ENCODE results near the gene CABLES2.

The CABLES2 gene

DNA sequence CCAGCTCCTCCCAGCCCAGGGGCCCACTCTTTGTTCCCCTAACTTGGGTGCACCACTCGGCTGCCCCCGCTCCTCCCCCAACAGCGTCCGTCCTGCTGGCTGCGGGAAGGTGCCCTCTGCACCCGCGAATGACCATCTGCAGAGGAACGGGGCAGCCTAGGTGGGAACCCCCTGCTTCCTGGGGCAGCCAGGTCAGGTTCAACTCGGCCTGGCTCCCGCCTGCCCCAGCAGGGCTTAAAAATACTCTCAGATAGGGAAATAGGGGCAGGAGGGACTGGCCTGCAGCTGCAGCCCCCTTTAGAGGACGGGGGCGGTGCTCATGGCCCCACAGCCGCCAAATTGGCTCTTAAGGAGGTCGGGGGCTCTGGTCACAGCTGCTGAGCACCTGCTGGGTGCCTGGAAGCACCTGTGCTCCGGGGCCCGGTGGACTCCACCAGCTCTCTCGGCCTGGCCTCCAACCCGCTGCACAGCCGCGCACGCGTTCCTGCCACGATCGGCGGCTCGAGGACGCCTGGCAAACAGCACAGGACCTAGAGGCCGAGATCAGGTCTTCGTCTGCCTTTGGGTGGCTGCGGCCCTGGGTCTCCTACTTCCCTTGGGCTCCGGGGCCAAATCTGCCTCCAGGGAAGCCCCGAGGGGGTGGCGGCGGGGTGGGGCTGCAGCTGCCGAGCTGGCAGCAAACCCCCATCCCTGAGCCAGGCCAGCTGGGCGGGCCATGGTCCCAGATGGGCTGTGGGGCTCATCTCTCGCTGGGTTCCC is 39.3 kb downstream of the CABLES2 start:
- no peaks in the 10 kb centered on the region for H3K27me3 ChIP-seq (ENCODE audit: insufficient read depth, low read length, poor library complexity, severe bottlenecking)
- no peaks in the 10 kb centered on the region for H3K36me3 ChIP-seq (ENCODE audit: insufficient read depth, low read length)
- H3F3A ChIP-seq (ENCODE audit: low read depth) = no peaks in the 10 kb centered on the region
- no peaks in the 10 kb centered on the region for H3K4me1 ChIP-seq (ENCODE audit: insufficient read depth, low read length, poor library complexity, severe bottlenecking)
- no peaks in the 10 kb centered on the region for H3K9me2 ChIP-seq (replicated peaks; ENCODE audit: low read depth, low read length)
- no peak overlapping the region for H3K4me2 ChIP-seq (ENCODE audit: low read depth, low read length, poor library complexity, severe bottlenecking)
- H2AFZ ChIP-seq (ENCODE audit: low read length) = no peak overlapping the region
- H3K79me2 ChIP-seq (ENCODE audit: insufficient read depth, low read length) = no peaks in the 10 kb centered on the region
- no peaks in the 10 kb centered on the region for H3K9me3 ChIP-seq (ENCODE audit: insufficient read depth, low read depth, low read length)
- H3K9ac ChIP-seq (ENCODE audit: low read depth, low read length, poor library complexity, severe bottlenecking) = no peak overlapping the region
- H3K4me3 ChIP-seq (ENCODE audit: low read length, poor library complexity, severe bottlenecking) = no peak overlapping the region
- no peaks in the 10 kb centered on the region for H4K20me1 ChIP-seq (ENCODE audit: insufficient read depth, low read length, poor library complexity, severe bottlenecking)
- TF ChIP-seq EZH2phosphoT487 (IDR thresholded peaks at IDR 0.05; ENCODE audit: borderline replicate concordance) = no peak
- TF ChIP-seq, protein P1, sequence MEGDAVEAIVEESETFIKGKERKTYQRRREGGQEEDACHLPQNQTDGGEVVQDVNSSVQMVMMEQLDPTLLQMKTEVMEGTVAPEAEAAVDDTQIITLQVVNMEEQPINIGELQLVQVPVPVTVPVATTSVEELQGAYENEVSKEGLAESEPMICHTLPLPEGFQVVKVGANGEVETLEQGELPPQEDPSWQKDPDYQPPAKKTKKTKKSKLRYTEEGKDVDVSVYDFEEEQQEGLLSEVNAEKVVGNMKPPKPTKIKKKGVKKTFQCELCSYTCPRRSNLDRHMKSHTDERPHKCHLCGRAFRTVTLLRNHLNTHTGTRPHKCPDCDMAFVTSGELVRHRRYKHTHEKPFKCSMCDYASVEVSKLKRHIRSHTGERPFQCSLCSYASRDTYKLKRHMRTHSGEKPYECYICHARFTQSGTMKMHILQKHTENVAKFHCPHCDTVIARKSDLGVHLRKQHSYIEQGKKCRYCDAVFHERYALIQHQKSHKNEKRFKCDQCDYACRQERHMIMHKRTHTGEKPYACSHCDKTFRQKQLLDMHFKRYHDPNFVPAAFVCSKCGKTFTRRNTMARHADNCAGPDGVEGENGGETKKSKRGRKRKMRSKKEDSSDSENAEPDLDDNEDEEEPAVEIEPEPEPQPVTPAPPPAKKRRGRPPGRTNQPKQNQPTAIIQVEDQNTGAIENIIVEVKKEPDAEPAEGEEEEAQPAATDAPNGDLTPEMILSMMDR (conservative IDR thresholded peaks at IDR 0.05; ENCODE audit: low read length) = no peak

DNA sequence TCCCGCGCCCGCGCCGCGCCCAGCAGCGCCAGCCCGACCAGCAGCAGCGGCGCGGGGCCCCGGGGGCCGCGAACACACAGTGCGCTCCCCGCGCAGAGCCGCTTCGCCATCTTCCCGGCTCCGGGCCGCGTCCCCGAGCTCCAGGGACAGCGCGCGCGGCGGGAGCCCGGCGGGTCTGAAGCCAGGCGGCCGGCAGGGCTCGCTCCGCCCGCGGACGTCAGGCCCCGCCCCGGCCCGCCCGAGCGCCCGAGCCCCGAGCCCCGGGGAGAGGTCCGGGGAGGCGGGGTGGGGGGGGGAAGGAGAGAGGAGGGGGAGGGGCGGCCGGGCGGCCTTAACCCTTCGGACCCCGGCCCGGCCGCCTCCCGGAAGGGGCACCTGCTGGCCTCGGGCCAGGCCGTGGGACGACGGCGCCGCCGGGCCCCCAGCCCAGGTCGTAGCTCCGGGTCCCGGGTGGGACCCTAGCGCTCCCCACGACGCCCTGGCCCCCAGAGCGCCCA is 39.9 kb downstream of the CABLES2 start, which contains the start of gene LAMA5:
Gene LAMA5 (minus strand): TSS at position 177 of the 497 bp plus-strand sequence. CDS start 67 bp downstream, at position 110.
- no peak within 1 kb of the TSS for H2AFZ ChIP-seq (ENCODE audit: low read length)
- H3K4me1 ChIP-seq (ENCODE audit: insufficient read depth, low read length, poor library complexity, severe bottlenecking) = no peaks in the 10 kb centered on the region
- TF ChIP-seq, protein P1 (conservative IDR thresholded peaks at IDR 0.05; ENCODE audit: low read length) = no peak
- no peak for TF ChIP-seq EZH2phosphoT487 (IDR thresholded peaks at IDR 0.05; ENCODE audit: borderline replicate concordance)
- H3K36me3 ChIP-seq (ENCODE audit: insufficient read depth, low read length) = no peaks in the 10 kb centered on the region
- H3K4me2 ChIP-seq (ENCODE audit: low read depth, low read length, poor library complexity, severe bottlenecking) = no peak within 1 kb of the TSS
- no peaks in the 10 kb centered on the region for H3K79me2 ChIP-seq (ENCODE audit: insufficient read depth, low read length)
- H3K27me3 ChIP-seq (ENCODE audit: insufficient read depth, low read length, poor library complexity, severe bottlenecking) = no peaks in the 10 kb centered on the region
- no peak within 1 kb of the TSS for H3K4me3 ChIP-seq (ENCODE audit: low read length, poor library complexity, severe bottlenecking)
- no peaks in the 10 kb centered on the region for H3F3A ChIP-seq (ENCODE audit: low read depth)
- no peak within 1 kb of the TSS for H3K9ac ChIP-seq (ENCODE audit: low read depth, low read length, poor library complexity, severe bottlenecking)
- no peaks in the 10 kb centered on the region for H3K9me3 ChIP-seq (ENCODE audit: insufficient read depth, low read depth, low read length)
- H3K9me2 ChIP-seq (replicated peaks; ENCODE audit: low read depth, low read length) = no peaks in the 10 kb centered on the region
- no peaks in the 10 kb centered on the region for H4K20me1 ChIP-seq (ENCODE audit: insufficient read depth, low read length, poor library complexity, severe bottlenecking)

DNA sequence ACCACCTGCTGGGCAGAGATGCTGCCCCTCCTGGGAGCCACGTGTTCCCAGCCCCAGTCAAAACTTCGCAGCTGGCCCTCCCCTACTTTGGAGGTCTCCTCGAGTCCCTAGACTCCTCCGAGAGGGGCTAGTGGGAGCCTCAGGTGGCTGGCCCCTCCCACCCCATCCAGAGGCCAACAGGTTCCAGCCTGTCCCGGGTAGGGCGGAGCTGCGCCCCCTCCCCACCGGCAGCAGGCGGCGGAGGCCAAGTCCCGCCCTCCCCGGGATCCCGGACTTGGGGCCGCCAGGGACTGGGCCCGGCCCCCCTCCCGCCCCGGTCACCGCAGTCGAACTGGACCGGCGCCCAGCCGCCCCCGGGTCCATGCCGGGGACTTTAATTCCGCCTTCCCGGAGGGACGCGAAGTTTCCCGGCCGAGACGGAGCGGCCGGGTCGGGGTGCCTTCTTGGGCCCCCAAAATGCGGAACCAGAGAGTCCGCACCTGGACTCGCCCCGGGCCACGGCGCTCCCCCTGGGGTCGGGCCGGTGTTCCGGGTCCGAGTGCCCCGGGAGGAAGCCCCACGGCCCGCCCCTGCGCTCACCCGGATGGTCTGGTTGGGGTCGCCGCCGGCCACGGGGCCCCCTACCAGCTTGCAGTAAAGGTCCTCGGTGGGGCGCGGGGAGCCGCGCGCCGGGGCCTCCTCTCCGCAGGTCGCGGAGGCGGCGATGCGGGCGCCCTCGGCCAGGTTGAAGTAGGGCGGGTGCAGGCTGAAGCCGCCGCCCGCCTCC is 40.5 kb downstream of the CABLES2 start:
- no peaks in the 10 kb centered on the region for H3K36me3 ChIP-seq (ENCODE audit: insufficient read depth, low read length)
- no peaks in the 10 kb centered on the region for H3K9me2 ChIP-seq (replicated peaks; ENCODE audit: low read depth, low read length)
- no peaks in the 10 kb centered on the region for H4K20me1 ChIP-seq (ENCODE audit: insufficient read depth, low read length, poor library complexity, severe bottlenecking)
- H3K4me1 ChIP-seq (ENCODE audit: insufficient read depth, low read length, poor library complexity, severe bottlenecking) = no peaks in the 10 kb centered on the region
- H3K9ac ChIP-seq (ENCODE audit: low read depth, low read length, poor library complexity, severe bottlenecking) = no peak overlapping the region
- H3K4me3 ChIP-seq (ENCODE audit: low read length, poor library complexity, severe bottlenecking) = no peak overlapping the region
- H3K9me3 ChIP-seq (ENCODE audit: insufficient read depth, low read depth, low read length) = no peaks in the 10 kb centered on the region
- no peaks in the 10 kb centered on the region for H3F3A ChIP-seq (ENCODE audit: low read depth)
- H3K4me2 ChIP-seq (ENCODE audit: low read depth, low read length, poor library complexity, severe bottlenecking) = no peak overlapping the region
- no peak overlapping the region for H2AFZ ChIP-seq (ENCODE audit: low read length)
- no peaks in the 10 kb centered on the region for H3K27me3 ChIP-seq (ENCODE audit: insufficient read depth, low read length, poor library complexity, severe bottlenecking)
- H3K79me2 ChIP-seq (ENCODE audit: insufficient read depth, low read length) = no peaks in the 10 kb centered on the region
- TF ChIP-seq, protein P1 (conservative IDR thresholded peaks at IDR 0.05; ENCODE audit: low read length) = no peak
- TF ChIP-seq EZH2phosphoT487 (IDR thresholded peaks at IDR 0.05; ENCODE audit: borderline replicate concordance) = no peak
